ENCODE measurements around the gene AMPH.

- TF ChIP-seq CTCF (conservative IDR thresholded peaks at IDR 0.05 in 1 of 2, IDR thresholded peaks at IDR 0.05 in 1 of 2; ENCODE audit: low read depth in 1 of 2, low read length in 2 of 2) = no peak
- no peak for TF ChIP-seq EZH2 (IDR thresholded peaks at IDR 0.05; ENCODE audit: low read length, missing control alignments)
Measured at GRCh38 chr7:38637957-38638356, 6.8 kb upstream of the AMPH start.
